Esophagus squamous epithelium (tissue), 5 donors: ENCODE measurements around the gene NCKAP1. TPM values are rescaled to one million over a fixed set of nuclear protein-coding genes. Genes with fewer than 3 reads are reported as not detected.
A peak's percentile ranks its signal among the peaks of the same experiment; 100 is the strongest.
"Not testable (repeated sequence)": the region's sequence is repeated elsewhere in the genome, so short reads cannot be mapped to it uniquely, and the experiment has no call there.

Experiments
- DNase-seq: peaks from one replicate; lab custom pipeline; 2025; lab: John Stamatoyannopoulos, UW
- H3K27ac ChIP-seq, 4 donors: fragments of 200-600 bp; sonication (generic); one replicate each; pipeline ENCODE4 v1.5.1; 2016 to 2019; ENCODE audit warnings: mild to moderate bottlenecking in 1 of 4
- H3K27me3 ChIP-seq, 4 donors: fragments of 200-600 bp; sonication (generic); 1 replicate in 3 of 4; 2 replicates in 1 of 4; pipeline versions ENCODE4 v1.5.1 to v1.6.0; 2017 to 2021; ENCODE audit warnings: antibody characterized with exemption in 1 of 4
- H3K36me3 ChIP-seq, 3 donors: fragments of 200-600 bp; sonication (generic); one replicate each; pipeline ENCODE4 v1.5.1; 2016 to 2019
- H3K4me1 ChIP-seq, 3 donors: fragments of 200-600 bp; sonication (generic); one replicate each; pipeline ENCODE4 v1.5.1; 2017 to 2019
- H3K4me3 ChIP-seq, 4 donors: fragments of 200-600 bp; sonication (generic); 1 replicate in 3 of 4; 2 replicates in 1 of 4; pipeline ENCODE4 v1.5.1; 2016 to 2019; ENCODE audit warnings: mild to moderate bottlenecking in 2 of 4, moderate library complexity in 1 of 4
- H3K9me3 ChIP-seq, 3 donors: fragments of 200-600 bp; sonication (generic); one replicate each; pipeline ENCODE4 v1.5.1; 2016 to 2019
- POLR2A ChIP-seq, 4 donors: fragments of 450-650 bp; IDR thresholded peaks; one replicate each; pipeline ENCODE4 v1.6.1; 2017; ENCODE audit warnings: antibody characterized with exemption in 4 of 4, mild to moderate bottlenecking in 4 of 4, moderate library complexity in 3 of 4
- WGBS, 2 donors: methylation state at CpG; one replicate each; pipeline ENCODE4 v1.1.5; 2018; 5-methylcytosine and 5-hydroxymethylcytosine counted together
- intact Hi-C: fragments of 100-400 bp; cut with DNase I; formaldehyde crosslinking; loops from one replicate; pipeline ENCODE4 v1.15.0; 2022
- total RNA-seq, 4 donors: library from RNA; depleted of rRNA; stranded (reverse); fragments of >200 nt; gene quantifications; one replicate each; pipeline ENCODE4 v1.1.0, GENCODE V29; 2016
- TF ChIP-seq, protein P1 (sequence below), 6 experiments: fragments of 450-650 bp in 4 of 6; fragments of 200-600 bp in 2 of 6; sonication (generic) in 2 of 6; IDR thresholded peaks; one replicate each; pipeline ENCODE4 v1.5.1; 2016 to 2019; ENCODE audit warnings: antibody characterized with exemption in 6 of 6, mild to moderate bottlenecking in 4 of 6, moderate library complexity in 4 of 6
- donor health status: DM: yes; HTN: yes; CAD: no.

NCKAP1 gene
- total RNA-seq, 4 donors from 2014 or later, result 85.9 to 163 (median 117) TPM

DNA sequence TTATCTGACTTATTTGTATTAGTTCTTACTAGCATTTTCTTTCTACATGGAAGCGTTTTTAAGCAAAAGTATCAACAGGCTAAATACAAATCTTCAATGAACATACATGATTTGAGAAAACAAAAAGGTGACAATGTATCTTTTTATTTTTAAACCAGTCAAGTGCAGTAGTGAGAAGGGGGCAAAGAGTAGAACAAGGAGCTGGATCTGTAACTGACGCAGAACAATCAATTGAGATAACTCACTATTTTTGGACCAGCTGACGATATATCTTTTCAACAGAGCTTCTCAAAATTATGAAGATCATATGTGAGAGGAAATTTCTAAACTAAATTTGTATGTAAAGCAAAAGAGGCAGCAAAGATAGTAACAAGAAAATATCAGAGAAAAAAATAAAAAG, 15.5 kb downstream of the NCKAP1 start:
- no peak for DNase-seq
- Histone ChIP-seq H3K4me3 (no peak overlapping the region), H3K27ac (no peak overlapping the region), H3K4me1 (peaks cover 0 to 69% (median 0%) of the 10 kb centered on the region in 3 donors), H3K9me3 (no peaks in the 10 kb centered on the region), H3K27me3 (no peaks in the 10 kb centered on the region), H3K36me3 (peaks cover 0 to 31% (median 0%) of the 10 kb centered on the region in 3 donors)
- TF ChIP-seq POLR2A (IDR thresholded peaks at IDR 0.05), result no peak
- TF ChIP-seq, protein P1, sequence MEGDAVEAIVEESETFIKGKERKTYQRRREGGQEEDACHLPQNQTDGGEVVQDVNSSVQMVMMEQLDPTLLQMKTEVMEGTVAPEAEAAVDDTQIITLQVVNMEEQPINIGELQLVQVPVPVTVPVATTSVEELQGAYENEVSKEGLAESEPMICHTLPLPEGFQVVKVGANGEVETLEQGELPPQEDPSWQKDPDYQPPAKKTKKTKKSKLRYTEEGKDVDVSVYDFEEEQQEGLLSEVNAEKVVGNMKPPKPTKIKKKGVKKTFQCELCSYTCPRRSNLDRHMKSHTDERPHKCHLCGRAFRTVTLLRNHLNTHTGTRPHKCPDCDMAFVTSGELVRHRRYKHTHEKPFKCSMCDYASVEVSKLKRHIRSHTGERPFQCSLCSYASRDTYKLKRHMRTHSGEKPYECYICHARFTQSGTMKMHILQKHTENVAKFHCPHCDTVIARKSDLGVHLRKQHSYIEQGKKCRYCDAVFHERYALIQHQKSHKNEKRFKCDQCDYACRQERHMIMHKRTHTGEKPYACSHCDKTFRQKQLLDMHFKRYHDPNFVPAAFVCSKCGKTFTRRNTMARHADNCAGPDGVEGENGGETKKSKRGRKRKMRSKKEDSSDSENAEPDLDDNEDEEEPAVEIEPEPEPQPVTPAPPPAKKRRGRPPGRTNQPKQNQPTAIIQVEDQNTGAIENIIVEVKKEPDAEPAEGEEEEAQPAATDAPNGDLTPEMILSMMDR (IDR thresholded peaks at IDR 0.05), result no peak
- 91 to 93% methylated on average over 3 of the region's 3 CpGs for WGBS, 2 donors
- intact Hi-C loops, result no loop called here

DNA sequence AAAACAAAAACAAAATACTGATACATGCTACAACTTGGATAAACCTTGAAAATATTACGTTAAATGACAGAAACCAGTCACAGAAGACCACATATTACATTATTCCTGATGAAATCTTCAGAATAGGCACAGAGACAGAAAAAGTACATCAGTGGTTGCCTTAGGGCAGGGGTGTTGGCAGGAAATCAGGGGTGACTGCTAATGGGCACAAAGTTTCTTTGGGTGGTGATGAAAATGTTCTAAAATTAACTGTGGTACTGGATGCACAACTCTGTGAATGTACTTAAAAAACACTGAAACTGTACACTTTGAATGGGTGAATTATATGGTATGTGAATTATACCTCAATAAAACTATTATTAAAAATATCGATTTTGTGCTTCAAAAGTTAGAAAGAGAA, 16.6 kb downstream of the NCKAP1 start:
- intact Hi-C loops, result no loop called here
- no peak overlapping the region for H3K27ac ChIP-seq
- H3K36me3 ChIP-seq, result peaks cover 0 to 40% (median 0%) of the 10 kb centered on the region in 3 donors
- DNase-seq, result no peak
- H3K4me3 ChIP-seq, result no peak overlapping the region
- H3K27me3 ChIP-seq, result no peaks in the 10 kb centered on the region
- TF ChIP-seq, protein P1 (IDR thresholded peaks at IDR 0.05), result no peak
- 86 to 96% methylated on average over 2 of the region's 2 CpGs for WGBS, 2 donors
- no peaks in the 10 kb centered on the region for H3K9me3 ChIP-seq
- H3K4me1 ChIP-seq, result peaks cover 0 to 65% (median 0%) of the 10 kb centered on the region in 3 donors

DNA sequence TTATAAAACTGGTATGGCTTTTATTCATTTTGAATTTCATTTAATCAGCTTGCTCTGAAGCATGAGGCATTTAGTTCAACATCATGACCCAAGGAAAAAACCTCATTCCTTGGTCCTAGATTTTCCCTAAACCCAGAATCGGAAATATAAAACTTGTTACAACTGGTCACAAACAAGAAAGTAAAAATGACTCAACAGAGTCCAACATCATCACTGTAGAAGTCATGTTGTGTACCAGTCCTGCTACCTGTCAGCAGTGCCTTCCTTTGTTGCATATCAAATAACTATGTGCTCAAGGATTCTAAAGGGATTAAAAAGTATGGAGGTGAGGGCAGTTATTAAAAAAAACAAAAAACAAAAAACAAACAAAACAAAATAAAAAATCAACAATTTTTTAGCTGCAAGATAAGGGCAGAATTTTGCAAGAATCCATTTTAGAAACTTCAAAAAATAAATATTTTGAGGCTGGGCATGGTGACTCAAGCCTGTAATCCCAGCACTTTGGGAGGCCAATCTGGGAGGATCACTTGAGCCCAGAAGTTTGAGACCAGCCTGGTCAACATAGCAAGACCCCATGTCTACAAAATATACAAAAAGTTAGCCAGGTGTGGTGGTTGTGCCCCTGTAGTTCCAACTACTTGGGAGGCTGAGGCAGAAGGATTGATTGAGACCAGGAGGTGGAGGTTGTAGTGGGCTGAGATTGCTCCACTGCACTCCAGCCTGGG, 18.4 kb downstream of the NCKAP1 start:
- peaks cover 0 to 64% (median 1%) of the 10 kb centered on the region in 3 donors for H3K4me1 ChIP-seq
- no peak for TF ChIP-seq POLR2A (IDR thresholded peaks at IDR 0.05)
- TF ChIP-seq, protein P1 (IDR thresholded peaks at IDR 0.05), result no peak
- intact Hi-C loops, result no loop called here
- no peaks in the 10 kb centered on the region for H3K27me3 ChIP-seq
- WGBS, 2 donors, result 31 to 45% methylated on average over 1 of the region's 1 CpG
- no peak for DNase-seq
- H3K36me3 ChIP-seq, result peaks cover 0 to 40% (median 0%) of the 10 kb centered on the region in 3 donors
- no peak overlapping the region for H3K4me3 ChIP-seq
- H3K27ac ChIP-seq, result peak overlapping the region in 1 of 4 donors; percentile 2
- H3K9me3 ChIP-seq, result no peaks in the 10 kb centered on the region

DNA sequence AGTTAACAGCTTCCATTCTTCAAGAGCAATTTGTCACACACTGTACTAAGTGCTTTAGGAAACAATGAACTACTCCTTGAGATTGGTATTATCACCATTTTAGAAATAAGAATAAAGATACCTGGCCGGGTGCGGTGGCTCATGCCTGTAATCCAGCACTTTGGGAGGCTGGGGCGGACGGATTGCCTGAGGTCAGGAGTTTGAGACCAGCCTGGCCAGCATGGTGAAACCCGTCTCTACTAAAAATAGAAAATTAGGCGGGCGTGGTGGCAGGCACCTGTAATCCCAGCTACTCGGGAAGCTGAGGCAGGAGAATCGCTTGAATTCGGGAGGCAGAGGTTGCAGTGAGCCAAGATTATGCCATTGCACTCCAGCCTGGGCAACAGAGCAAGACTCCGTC, 20.4 kb downstream of the NCKAP1 start:
- H3K4me3 ChIP-seq, intact Hi-C loops, H3K27ac ChIP-seq, H3K9me3 ChIP-seq, H3K27me3 ChIP-seq, DNase-seq: not testable (repeated sequence)
- peaks cover 0 to 64% (median 15%) of the 10 kb centered on the region in 3 donors for H3K4me1 ChIP-seq
- WGBS, 2 donors, result 81 to 94% methylated on average over 11 of the region's 11 CpGs
- H3K36me3 ChIP-seq, result peaks cover 0 to 37% (median 0%) of the 10 kb centered on the region in 3 donors

DNA sequence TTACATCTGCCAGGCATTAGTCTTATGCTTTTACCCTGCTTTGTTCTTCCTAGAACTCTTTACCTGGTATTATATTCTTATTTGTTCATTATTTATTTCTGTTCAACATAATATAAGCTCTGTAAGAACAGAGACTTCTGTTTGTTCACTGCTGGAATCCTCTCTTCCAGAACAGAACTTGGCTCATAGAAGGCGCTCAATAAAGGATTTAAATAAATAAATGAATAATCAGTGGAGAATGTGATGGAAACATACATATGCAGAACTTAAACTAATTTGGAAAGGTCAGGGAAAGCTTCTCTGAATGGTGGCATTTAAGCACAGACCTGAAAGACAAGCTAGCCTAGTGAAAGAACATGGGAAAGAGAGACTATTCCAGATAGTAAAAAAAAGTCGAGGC, 24.3 kb downstream of the NCKAP1 start:
- no peaks in the 10 kb centered on the region for H3K27me3 ChIP-seq
- H3K4me3 ChIP-seq, result no peak overlapping the region
- no peaks in the 10 kb centered on the region for H3K9me3 ChIP-seq
- 60 to 71% methylated on average over 2 of the region's 2 CpGs for WGBS, 2 donors
- no peak for DNase-seq
- intact Hi-C loops, result no loop called here
- H3K36me3 ChIP-seq, result peaks cover 0 to 17% (median 0%) of the 10 kb centered on the region in 3 donors
- peaks cover 0 to 69% (median 15%) of the 10 kb centered on the region in 3 donors for H3K4me1 ChIP-seq
- H3K27ac ChIP-seq, result no peak overlapping the region
- TF ChIP-seq POLR2A (IDR thresholded peaks at IDR 0.05), result no peak
- TF ChIP-seq, protein P1 (IDR thresholded peaks at IDR 0.05), result no peak
